Stimulated activated CD4-positive, alpha-beta T cell treated with anti-CD3 and anti-CD28 coated beads, Interleukin-1b, Interleukin-23, amount 100 ng/mL, for 1 hour (primary cell): ENCODE data around the gene CCNG1.
"Not testable (repeated sequence)": the region's sequence is repeated elsewhere in the genome, so short reads cannot be mapped to it uniquely, and the experiment has no call there.

ENCODE experiments used
- DNase-seq, 2 donors: peaks; one replicate each; pipeline ENCODE4 v3.0.0-alpha.2; 2020; ENCODE audit warnings: low read depth in 2 of 2

CCNG1 gene

GRCh38 chr5:163444526-163444925 is 7.1 kb downstream of the CCNG1 start:
- DNase-seq = no peak

GRCh38 chr5:163445345-163445744 is 8.0 kb downstream of the CCNG1 start:
- DNase-seq = no peak

GRCh38 chr5:163447191-163447590 is 9.8 kb downstream of the CCNG1 start:
- no peak for DNase-seq

- no peak for DNase-seq
These were observed 10.5 kb downstream of the CCNG1 start for GRCh38 chr5:163447875-163448274.

GRCh38 chr5:163448491-163448890 is 11.1 kb downstream of the CCNG1 start:
- no peak for DNase-seq

GRCh38 chr5:163451489-163451888 is 14.1 kb downstream of the CCNG1 start:
- no peak for DNase-seq

GRCh38 chr5:163453705-163454104 is 16.3 kb downstream of the CCNG1 start:
- DNase-seq = no peak

GRCh38 chr5:163455406-163455805 is 18.0 kb downstream of the CCNG1 start:
- not testable (repeated sequence) for DNase-seq

- DNase-seq = no peak
These were observed 18.7 kb downstream of the CCNG1 start for GRCh38 chr5:163456029-163456589.

- no peak for DNase-seq
These were observed 19.4 kb downstream of the CCNG1 start for GRCh38 chr5:163456840-163457239.

GRCh38 chr5:163458778-163459385 is 21.5 kb downstream of the CCNG1 start:
- DNase-seq = no peak

GRCh38 chr5:163459462-163459818 is 22.0 kb downstream of the CCNG1 start:
- no peak for DNase-seq

- peak; percentile 85 to 86 for DNase-seq
These were observed 22.6 kb downstream of the CCNG1 start, which contains the start of gene NUDCD2 for GRCh38 chr5:163459819-163460561. Gene NUDCD2, minus strand, starts transcription at chr5:163460102. Its CDS starts 52 bp downstream, at chr5:163460050.

- DNase-seq = no peak
These were observed 23.3 kb downstream of the CCNG1 start, which contains the start of gene HMMR for GRCh38 chr5:163460562-163461171. Gene HMMR, plus strand, starts transcription at chr5:163460632. Its CDS starts 61 bp downstream, at chr5:163460693.

GRCh38 chr5:163463063-163463435 is 25.7 kb downstream of the CCNG1 start:
- no peak for DNase-seq

- no peak for DNase-seq
These were observed 30.3 kb downstream of the CCNG1 start for GRCh38 chr5:163467682-163468081.

- DNase-seq = no peak
These were observed 36.3 kb downstream of the CCNG1 start for GRCh38 chr5:163473635-163474243.

GRCh38 chr5:163475411-163475810 is 38.0 kb downstream of the CCNG1 start:
- DNase-seq = no peak

GRCh38 chr5:163478126-163478981 is 41.0 kb downstream of the CCNG1 start:
- DNase-seq = no peak

- DNase-seq = no peak
These were observed 41.5 kb downstream of the CCNG1 start for GRCh38 chr5:163478982-163479271.

GRCh38 chr5:163489055-163489744 is 51.8 kb downstream of the CCNG1 start:
- DNase-seq = no peak
